AG04450 (cell line): ENCODE results near the gene INPP5A. TPM values are rescaled to one million over a fixed set of nuclear protein-coding genes. Genes with fewer than 3 reads are reported as not detected.

Source experiments
- CTCF ChIA-PET: fragments of 300-600, 350-600 bp; formaldehyde crosslinking; extraction: SDS; loops from one replicate; lab custom pipeline; 2022; ENCODE audit warnings: antibody characterized with exemption, inconsistent platforms; lab: Charles Lee
- POLR2A ChIA-PET: fragments of 350-600 bp; formaldehyde crosslinking; extraction: SDS; loops from one replicate; lab custom pipeline; 2021; ENCODE audit warnings: antibody characterized with exemption, inconsistent platforms; lab: Yijun Ruan, JAX
- DNase-seq: peaks from one replicate; pipeline ENCODE4 v3.0.0-alpha.2; 2011; ENCODE audit warnings: low read depth, low spot score
- H3K27ac ChIP-seq: one replicate; pipeline ENCODE4 v1.5.1; 2012; ENCODE audit warnings: low read depth, low read length, control low read depth
- H3K27me3 ChIP-seq: one replicate; pipeline ENCODE4 v1.6.0; 2012; ENCODE audit warnings: low read length; ENCODE audit not compliant: control insufficient read depth, insufficient read depth
- H3K4me3 ChIP-seq: 2 replicates; pipeline ENCODE4 v1.5.1; 2011; ENCODE audit warnings: mild to moderate bottlenecking, low read depth, low read length, control low read depth
- H3K9me3 ChIP-seq: 2 replicates; pipeline ENCODE4 v1.5.1; 2012; ENCODE audit warnings: low read length; ENCODE audit not compliant: control insufficient read depth, insufficient read depth
- CTCF ChIP-seq: IDR thresholded peaks from 2 replicates; pipeline ENCODE4 v1.5.1; 2011; ENCODE audit warnings: low read depth, low read length, control low read depth, inconsistent platforms
- polyA plus RNA-seq: library from polyadenylated mRNA; depleted of rRNA; stranded (reverse); fragments of >200 nt; gene quantifications from 2 replicates; pipeline ENCODE4 v1.2.3, GENCODE V29; 2011

INPP5A gene
- polyA plus RNA-seq, 1 experiment: 22.5 TPM

GRCh38 chr10:132752378-132752777 is 214.8 kb downstream of the INPP5A start:
- H3K27me3 ChIP-seq: no peaks in the 10 kb centered on the region
- TF ChIP-seq CTCF: no peak
- no peak for DNase-seq
- POLR2A ChIA-PET: no interaction called here
- H3K27ac ChIP-seq: no peak overlapping the region
- H3K9me3 ChIP-seq: peaks cover 17% of the 10 kb centered on the region
- CTCF ChIA-PET: no interaction called here
- no peak overlapping the region for H3K4me3 ChIP-seq

- H3K4me3 ChIP-seq: no peak overlapping the region
- ChIA-PET CTCF (no interaction called here), POLR2A (no interaction called here)
- H3K27me3 ChIP-seq: no peaks in the 10 kb centered on the region
- TF ChIP-seq CTCF: no peak
- no peak for DNase-seq
- peaks cover 17% of the 10 kb centered on the region for H3K9me3 ChIP-seq
- no peak overlapping the region for H3K27ac ChIP-seq
These were observed 215.4 kb downstream of the INPP5A start for GRCh38 chr10:132752961-132753360.

- H3K27ac ChIP-seq: no peak overlapping the region
- peaks cover 17% of the 10 kb centered on the region for H3K9me3 ChIP-seq
- TF ChIP-seq CTCF: no peak
- CTCF ChIA-PET: no interaction called here
- H3K4me3 ChIP-seq: no peak overlapping the region
- POLR2A ChIA-PET: no interaction called here
- no peaks in the 10 kb centered on the region for H3K27me3 ChIP-seq
- no peak for DNase-seq
These were observed 216.0 kb downstream of the INPP5A start for GRCh38 chr10:132753596-132753995.

GRCh38 chr10:132754071-132754470 is 216.5 kb downstream of the INPP5A start:
- H3K27me3 ChIP-seq: no peaks in the 10 kb centered on the region
- no peak overlapping the region for H3K27ac ChIP-seq
- POLR2A ChIA-PET: no interaction called here
- TF ChIP-seq CTCF: no peak
- CTCF ChIA-PET: no interaction called here
- H3K9me3 ChIP-seq: peaks cover 17% of the 10 kb centered on the region
- no peak overlapping the region for H3K4me3 ChIP-seq
- DNase-seq: no peak

GRCh38 chr10:132755166-132755711 is 217.7 kb downstream of the INPP5A start:
- ChIA-PET CTCF (no interaction called here), POLR2A (no interaction called here)
- Histone ChIP-seq H3K27me3 (no peaks in the 10 kb centered on the region), H3K27ac (no peak overlapping the region), H3K4me3 (no peak overlapping the region), H3K9me3 (peaks cover 20% of the 10 kb centered on the region)
- DNase-seq: no peak
- no peak for TF ChIP-seq CTCF
